Gastrocnemius medialis (tissue), 4 donors: ENCODE data around the gene SPG11. TPM values are rescaled to one million over a fixed set of nuclear protein-coding genes. Genes with fewer than 3 reads are reported as not detected.
A peak's percentile ranks its signal among the peaks of the same experiment; 100 is the strongest.

ENCODE experiments used
- ATAC-seq, 2 donors: fragments of 150-250 bp; one replicate each; pipeline ENCODE4 v1.9.1; 2016
- DNase-seq, 2 donors: peaks; one replicate each; pipeline ENCODE4 v3.0.0-alpha.2; 2019
- H3K27ac ChIP-seq, 4 donors: fragments of 200-600 bp; sonication (generic); 1 replicate in 1 of 4; 2 replicates in 3 of 4; pipeline ENCODE4 v1.5.1; 2016 to 2018; ENCODE audit warnings: mild to moderate bottlenecking in 2 of 4, moderate library complexity in 1 of 4
- H3K27me3 ChIP-seq, 3 donors: fragments of 200-600 bp; sonication (generic) in 2 of 3; 1 replicate in 1 of 3; 2 replicates in 2 of 3; pipeline versions ENCODE4 v1.5.1 to v1.6.0; 2016 to 2019; ENCODE audit warnings: mild to moderate bottlenecking in 1 of 3, moderate library complexity in 1 of 3
- H3K36me3 ChIP-seq, 2 donors: fragments of 200-600 bp; sonication (generic) in 1 of 2; one replicate each; pipeline ENCODE4 v1.5.1; 2017 to 2018
- H3K4me1 ChIP-seq, 2 donors: fragments of 200-600 bp; sonication (generic) in 1 of 2; one replicate each; pipeline ENCODE4 v1.5.1; 2016 to 2017; ENCODE audit warnings: mild to moderate bottlenecking in 2 of 2
- H3K4me3 ChIP-seq, 4 donors: fragments of 200-600 bp; sonication (generic) in 3 of 4; 1 replicate in 1 of 4; 2 replicates in 3 of 4; pipeline ENCODE4 v1.5.1; 2016 to 2019; ENCODE audit warnings: mild to moderate bottlenecking in 2 of 4
- H3K9me3 ChIP-seq, 3 donors: fragments of 200-600 bp; sonication (generic) in 2 of 3; 1 replicate in 1 of 3; 2 replicates in 2 of 3; pipeline ENCODE4 v1.5.1; 2016 to 2019
- POLR2A ChIP-seq, 2 donors: fragments of 450-650 bp; IDR thresholded peaks; one replicate each; pipeline ENCODE4 v1.6.1; 2017; ENCODE audit warnings: antibody characterized with exemption in 2 of 2, mild to moderate bottlenecking in 2 of 2, moderate library complexity in 2 of 2
- in situ Hi-C, 4 donors: fragments of 200-750 bp; cut with MboI; loops; one replicate each; pipeline versions ENCODE4 v1.15.0 to v1.8.0; 2017; ENCODE audit warnings: low sequenced_read_pairs in 4 of 4
- intact Hi-C: fragments of 100-400 bp; cut with DNase I; formaldehyde crosslinking; loops from one replicate; pipeline ENCODE4 v1.15.1; 2023; ENCODE audit warnings: low total_unique reads
- total RNA-seq, 4 donors: library from RNA; depleted of rRNA; stranded (reverse); fragments of >200 nt; gene quantifications; one replicate each; pipeline versions ENCODE4 v1.1.0 to v1.2.3, GENCODE V29; 2016
- TF ChIP-seq, protein P1 (sequence below), 5 experiments: fragments of 450-650 bp in 3 of 5; fragments of 200-600 bp in 2 of 5; sonication (generic) in 2 of 5; IDR thresholded peaks in 4 of 5; conservative IDR thresholded peaks in 1 of 5; 1 replicate in 4 of 5; 2 replicates in 1 of 5; pipeline ENCODE4 v1.5.1; 2016 to 2019; ENCODE audit warnings: antibody characterized with exemption in 5 of 5, mild to moderate bottlenecking in 3 of 5, moderate library complexity in 3 of 5

Gene SPG11
- total RNA-seq, 4 donors from 2014 or later = 32.8 to 51.7 (median 43.2) TPM

DNA sequence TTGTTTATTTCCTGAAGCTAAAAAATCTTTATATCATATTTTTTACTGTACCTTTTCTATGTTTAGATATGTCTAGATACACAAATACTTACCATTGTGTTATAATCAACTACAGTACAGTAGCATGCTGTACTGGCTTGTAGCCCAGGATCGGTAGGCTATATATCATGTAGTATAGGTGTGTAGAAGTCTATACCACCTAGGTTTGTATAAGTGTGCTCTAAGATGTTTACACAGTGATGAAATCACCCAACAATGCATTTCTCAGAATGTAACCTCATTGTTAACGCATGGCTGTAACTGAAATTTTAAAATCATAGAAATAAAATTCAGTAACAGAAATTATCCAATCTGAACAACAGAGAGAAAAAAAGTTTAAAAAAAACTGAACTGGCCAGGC is 83.4 kb downstream of the SPG11 start:
- Histone ChIP-seq H3K9me3 (no peaks in the 10 kb centered on the region), H3K4me1 (no peaks in the 10 kb centered on the region), H3K27ac (no peak overlapping the region), H3K4me3 (no peak overlapping the region), H3K27me3 (no peaks in the 10 kb centered on the region), H3K36me3 (peaks cover 0 to 48% of the 10 kb centered on the region in 2 donors)
- DNase-seq = no peak
- ATAC-seq = no peak
- no peak for TF ChIP-seq POLR2A (IDR thresholded peaks at IDR 0.05)
- TF ChIP-seq, protein P1, sequence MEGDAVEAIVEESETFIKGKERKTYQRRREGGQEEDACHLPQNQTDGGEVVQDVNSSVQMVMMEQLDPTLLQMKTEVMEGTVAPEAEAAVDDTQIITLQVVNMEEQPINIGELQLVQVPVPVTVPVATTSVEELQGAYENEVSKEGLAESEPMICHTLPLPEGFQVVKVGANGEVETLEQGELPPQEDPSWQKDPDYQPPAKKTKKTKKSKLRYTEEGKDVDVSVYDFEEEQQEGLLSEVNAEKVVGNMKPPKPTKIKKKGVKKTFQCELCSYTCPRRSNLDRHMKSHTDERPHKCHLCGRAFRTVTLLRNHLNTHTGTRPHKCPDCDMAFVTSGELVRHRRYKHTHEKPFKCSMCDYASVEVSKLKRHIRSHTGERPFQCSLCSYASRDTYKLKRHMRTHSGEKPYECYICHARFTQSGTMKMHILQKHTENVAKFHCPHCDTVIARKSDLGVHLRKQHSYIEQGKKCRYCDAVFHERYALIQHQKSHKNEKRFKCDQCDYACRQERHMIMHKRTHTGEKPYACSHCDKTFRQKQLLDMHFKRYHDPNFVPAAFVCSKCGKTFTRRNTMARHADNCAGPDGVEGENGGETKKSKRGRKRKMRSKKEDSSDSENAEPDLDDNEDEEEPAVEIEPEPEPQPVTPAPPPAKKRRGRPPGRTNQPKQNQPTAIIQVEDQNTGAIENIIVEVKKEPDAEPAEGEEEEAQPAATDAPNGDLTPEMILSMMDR (IDR thresholded peaks at IDR 0.05 in 4 of 5, conservative IDR thresholded peaks at IDR 0.05 in 1 of 5) = no peak
- in situ Hi-C loops (loop anchor here in 3 of 4 donors (25.0 kb wide), 1 partner anchor 157 kb away; the partner anchor contains the start of gene TRIM69 (in 3 of the 3)), intact Hi-C loops (no loop called here)

- Histone ChIP-seq H3K9me3 (no peaks in the 10 kb centered on the region), H3K27me3 (no peaks in the 10 kb centered on the region), H3K4me3 (no peak overlapping the region), H3K36me3 (peaks cover 0 to 18% of the 10 kb centered on the region in 2 donors), H3K27ac (no peak overlapping the region), H3K4me1 (no peaks in the 10 kb centered on the region)
- intact Hi-C loops = loop anchor here (5.0 kb wide), 1 partner anchor 163 kb away; the partner anchor contains the start of gene TRIM69
- ATAC-seq (no peak), DNase-seq (no peak)
- in situ Hi-C loops = loop anchor here in 3 of 4 donors (25.0 kb wide), 1 partner anchor 163 kb away; the partner anchor contains the start of gene TRIM69 (in 3 of the 3)
- TF ChIP-seq, protein P1 (IDR thresholded peaks at IDR 0.05 in 4 of 5, conservative IDR thresholded peaks at IDR 0.05 in 1 of 5) = no peak
- no peak for TF ChIP-seq POLR2A (IDR thresholded peaks at IDR 0.05)
Measured at GRCh38 chr15:44574734-44575133, 88.7 kb downstream of the SPG11 start.

GRCh38 chr15:44573386-44573785 is 90.1 kb downstream of the SPG11 start:
- H3K36me3 ChIP-seq = peaks cover 0 to 27% of the 10 kb centered on the region in 2 donors
- no peaks in the 10 kb centered on the region for H3K9me3 ChIP-seq
- H3K4me3 ChIP-seq = no peak overlapping the region
- peak; percentile 25 to 78 for DNase-seq
- ATAC-seq = peak; percentile 73 to 89
- in situ Hi-C loops (no loop called here), intact Hi-C loops (no loop called here)
- no peaks in the 10 kb centered on the region for H3K27me3 ChIP-seq
- no peak for TF ChIP-seq POLR2A (IDR thresholded peaks at IDR 0.05)
- TF ChIP-seq, protein P1 (IDR thresholded peaks at IDR 0.05 in 4 of 5, conservative IDR thresholded peaks at IDR 0.05 in 1 of 5) = no peak
- H3K27ac ChIP-seq = peak overlapping the region; percentile 16 to 46 (median 41)
- no peaks in the 10 kb centered on the region for H3K4me1 ChIP-seq

DNA sequence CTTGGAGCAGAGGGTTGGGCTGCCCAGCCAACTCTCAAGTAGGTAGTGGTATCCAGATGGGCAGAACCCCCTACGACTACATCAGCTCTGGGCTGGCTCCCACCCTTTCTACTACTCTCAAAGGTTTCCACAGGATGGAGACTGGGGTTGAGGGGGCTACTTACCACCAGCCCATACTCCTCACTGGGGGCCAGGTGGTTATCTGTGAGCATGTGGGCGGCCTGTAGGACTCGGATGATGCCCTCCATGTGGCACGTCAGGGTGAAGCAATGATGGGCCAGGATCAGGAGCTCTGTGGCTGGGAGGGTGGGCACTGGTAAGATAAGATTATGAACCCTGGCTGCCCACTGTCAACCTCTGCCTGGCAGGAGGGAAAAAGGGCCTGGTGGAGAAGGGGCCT is 93.1 kb downstream of the SPG11 start:
- ATAC-seq = no peak
- TF ChIP-seq, protein P1 (IDR thresholded peaks at IDR 0.05 in 4 of 5, conservative IDR thresholded peaks at IDR 0.05 in 1 of 5) = no peak
- TF ChIP-seq POLR2A (IDR thresholded peaks at IDR 0.05) = no peak
- in situ Hi-C loops (no loop called here), intact Hi-C loops (no loop called here)
- Histone ChIP-seq H3K9me3 (no peaks in the 10 kb centered on the region), H3K27ac (no peak overlapping the region), H3K27me3 (no peaks in the 10 kb centered on the region), H3K4me1 (no peaks in the 10 kb centered on the region), H3K36me3 (peaks cover 0 to 50% of the 10 kb centered on the region in 2 donors), H3K4me3 (no peak overlapping the region)
- no peak for DNase-seq

- Histone ChIP-seq H3K4me3 (no peak overlapping the region), H3K27me3 (no peaks in the 10 kb centered on the region), H3K4me1 (no peaks in the 10 kb centered on the region), H3K9me3 (no peaks in the 10 kb centered on the region), H3K27ac (no peak overlapping the region), H3K36me3 (peaks cover 0 to 60% of the 10 kb centered on the region in 2 donors)
- no peak for DNase-seq
- intact Hi-C loops (no loop called here), in situ Hi-C loops (no loop called here)
- TF ChIP-seq, protein P1 (IDR thresholded peaks at IDR 0.05 in 4 of 5, conservative IDR thresholded peaks at IDR 0.05 in 1 of 5) = no peak
- TF ChIP-seq POLR2A (IDR thresholded peaks at IDR 0.05) = no peak
- no peak for ATAC-seq
Measured at GRCh38 chr15:44569316-44569715, 94.1 kb downstream of the SPG11 start.
